Measurements from ENCODE around the gene PADI3.

DNA sequence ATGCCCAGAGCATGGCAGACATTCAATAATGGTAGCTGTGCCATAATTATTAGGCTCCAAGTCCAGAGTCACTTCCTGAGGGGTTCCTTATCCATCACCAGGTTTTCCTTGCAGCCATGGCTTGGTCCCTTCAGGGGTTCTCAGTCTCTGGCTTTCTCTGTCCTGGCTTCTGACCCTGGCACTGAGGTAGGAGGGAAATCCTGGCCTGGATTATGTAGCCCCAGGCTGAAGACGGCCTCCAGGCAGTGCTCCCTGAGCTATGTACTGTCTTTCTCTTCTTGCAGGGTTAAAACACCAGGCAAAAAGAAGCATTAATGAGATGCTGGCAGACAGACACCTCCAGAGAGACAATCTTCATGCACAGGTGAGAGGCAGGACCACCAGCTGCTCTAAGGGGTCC, 9.5 kb upstream of the PADI3 start:
- TF ChIP-seq, protein P1, sequence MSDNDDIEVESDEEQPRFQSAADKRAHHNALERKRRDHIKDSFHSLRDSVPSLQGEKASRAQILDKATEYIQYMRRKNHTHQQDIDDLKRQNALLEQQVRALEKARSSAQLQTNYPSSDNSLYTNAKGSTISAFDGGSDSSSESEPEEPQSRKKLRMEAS (CRISPR knock-in tag; IDR thresholded peaks at IDR 0.05), result no peak
- no peak for TF ChIP-seq TCF7 (CRISPR knock-in tag; IDR thresholded peaks at IDR 0.05; ENCODE audit: low read depth)
- TF ChIP-seq, protein P2, sequence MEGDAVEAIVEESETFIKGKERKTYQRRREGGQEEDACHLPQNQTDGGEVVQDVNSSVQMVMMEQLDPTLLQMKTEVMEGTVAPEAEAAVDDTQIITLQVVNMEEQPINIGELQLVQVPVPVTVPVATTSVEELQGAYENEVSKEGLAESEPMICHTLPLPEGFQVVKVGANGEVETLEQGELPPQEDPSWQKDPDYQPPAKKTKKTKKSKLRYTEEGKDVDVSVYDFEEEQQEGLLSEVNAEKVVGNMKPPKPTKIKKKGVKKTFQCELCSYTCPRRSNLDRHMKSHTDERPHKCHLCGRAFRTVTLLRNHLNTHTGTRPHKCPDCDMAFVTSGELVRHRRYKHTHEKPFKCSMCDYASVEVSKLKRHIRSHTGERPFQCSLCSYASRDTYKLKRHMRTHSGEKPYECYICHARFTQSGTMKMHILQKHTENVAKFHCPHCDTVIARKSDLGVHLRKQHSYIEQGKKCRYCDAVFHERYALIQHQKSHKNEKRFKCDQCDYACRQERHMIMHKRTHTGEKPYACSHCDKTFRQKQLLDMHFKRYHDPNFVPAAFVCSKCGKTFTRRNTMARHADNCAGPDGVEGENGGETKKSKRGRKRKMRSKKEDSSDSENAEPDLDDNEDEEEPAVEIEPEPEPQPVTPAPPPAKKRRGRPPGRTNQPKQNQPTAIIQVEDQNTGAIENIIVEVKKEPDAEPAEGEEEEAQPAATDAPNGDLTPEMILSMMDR (IDR thresholded peaks at IDR 0.05), result no peak

All from WTC11 (cell line).